SH-SY5Y (cell line): ENCODE measurements around the gene ZNF496.

Source experiments
- GATA2 ChIP-seq: IDR thresholded peaks from 2 replicates; pipeline ENCODE4 v1.6.1; 2011; ENCODE audit warnings: mild to moderate bottlenecking, low read depth, low read length
- GATA3 ChIP-seq: IDR thresholded peaks from 2 replicates; pipeline ENCODE4 v1.6.1; 2011; ENCODE audit warnings: low read depth, mild to moderate bottlenecking, low read length, moderate library complexity

DNA sequence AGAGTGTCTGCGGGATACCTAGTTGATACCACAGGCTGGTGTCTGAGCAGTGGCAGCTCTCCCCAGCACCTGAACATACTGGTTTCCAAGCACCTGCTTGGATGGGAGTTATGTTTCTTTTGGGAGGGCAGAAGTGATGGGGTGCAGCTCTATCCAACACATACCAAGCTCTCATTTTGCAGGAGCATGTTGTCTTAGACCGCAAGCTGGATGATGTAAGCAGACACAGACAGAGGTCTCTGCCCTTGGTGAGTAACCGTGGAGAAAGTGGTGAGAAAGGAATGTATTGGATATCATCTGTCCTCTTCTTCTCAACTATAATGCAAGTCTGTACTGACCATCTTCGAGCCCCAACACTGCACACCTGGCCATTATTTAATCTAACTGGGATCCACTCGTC, 37.4 kb downstream of the ZNF496 start:
- TF ChIP-seq GATA2 (no peak), GATA3 (no peak)
